HCT116 (cell line): ENCODE measurements around the gene PLCB2. TPM values are rescaled to one million over a fixed set of nuclear protein-coding genes. Genes with fewer than 3 reads are reported as not detected.

ENCODE experiments used
- ATAC-seq: fragments of 200-7000 bp; cut with Tn5 transposase; 2 replicates; pipeline ENCODE4 v1.9.1; 2020; ENCODE audit warnings: mild to moderate bottlenecking, moderate library complexity
- BruUV-seq: library from RNA; stranded (reverse); fragments of 400-500 nt; replicated peaks from 2 replicates; lab custom pipeline; 2021; lab: Mats Ljungman, UMichigan
- CTCF ChIA-PET: fragments of 300-600 bp; sonication (Branson Sonifier 250); formaldehyde crosslinking; loops from one replicate; lab custom pipeline; 2021; ENCODE audit warnings: antibody characterized with exemption; lab: Charles Lee
- POLR2A ChIA-PET: fragments of 300-600, 350-600 bp; sonication (Branson Sonifier 250); formaldehyde crosslinking; loops from one replicate; lab custom pipeline; 2021; ENCODE audit warnings: antibody characterized with exemption; lab: Charles Lee
- RAD21 ChIA-PET, 2 experiments: fragments of 300-600 bp; sonication (Branson Sonifier 250); formaldehyde crosslinking; loops; one replicate each; lab custom pipeline; 2023; ENCODE audit warnings: low total read pairs in 2 of 2; ENCODE audit not compliant: uncharacterized antibody in 2 of 2, unreplicated experiment in 2 of 2, low non-redundant PET in 1 of 2; lab: Charles Lee
- DNase-seq: peaks from one replicate; pipeline ENCODE4 v3.0.0-alpha.2; 2010; ENCODE audit warnings: low read depth, low spot score
- H2AFZ ChIP-seq: fragments of 200-600 bp; shearing (Covaris generic), sonication (generic); 2 replicates; pipeline ENCODE4 v1.6.1; 2017; ENCODE audit warnings: low read depth, mixed run types, mixed read lengths, antibody characterized with exemption, low read length; ENCODE audit not compliant: poor library complexity, severe bottlenecking
- H3K27ac ChIP-seq: 2 replicates; pipeline ENCODE4 v1.5.1; 2012; ENCODE audit warnings: low read depth, low read length
- H3K27me3 ChIP-seq: fragments of 200-600 bp; sonication (generic); 2 replicates; pipeline ENCODE4 v1.6.1; 2016; ENCODE audit warnings: mixed run types, low read length, mixed read lengths; ENCODE audit not compliant: insufficient read depth
- H3K36me3 ChIP-seq, 2 experiments: fragments of 200-500 bp in 1 of 2; fragments of 200-600 bp in 1 of 2; sonication (Bioruptor generic) in 1 of 2; sonication (generic) in 1 of 2; 2 replicates each; pipeline versions ENCODE4 v1.5.1 to v1.6.1; 2014 to 2016; ENCODE audit warnings: low read length in 2 of 2, inconsistent platforms in 1 of 2, mixed read lengths in 1 of 2, mixed run types in 1 of 2; ENCODE audit not compliant: insufficient read depth in 2 of 2, control insufficient read depth in 1 of 2
- H3K4me1 ChIP-seq, 2 experiments: fragments of 200-600 bp in 1 of 2; sonication (generic) in 1 of 2; 2 replicates each; pipeline versions ENCODE4 v1.5.1 to v1.6.1; 2012 to 2017; ENCODE audit warnings: low read length in 2 of 2, inconsistent platforms in 1 of 2, mild to moderate bottlenecking in 1 of 2, mixed read lengths in 1 of 2, mixed run types in 1 of 2, moderate library complexity in 1 of 2; ENCODE audit not compliant: insufficient read depth in 2 of 2, control insufficient read depth in 1 of 2
- H3K4me2 ChIP-seq: fragments of 200-600 bp; sonication (generic); 2 replicates; pipeline ENCODE4 v1.6.1; 2017; ENCODE audit warnings: mixed run types, low read length, mixed read lengths
- H3K4me3 ChIP-seq, 2 experiments: fragments of 200-600 bp in 1 of 2; sonication (generic) in 1 of 2; replicated peaks in 1 of 2; 2 replicates each; pipeline ENCODE4 v1.5.1; 2011 to 2016; ENCODE audit warnings: low read length in 2 of 2, control low read depth in 1 of 2, low read depth in 1 of 2, mild to moderate bottlenecking in 1 of 2, mixed read lengths in 1 of 2, mixed run types in 1 of 2
- H3K79me2 ChIP-seq: fragments of 200-600 bp; sonication (generic); 2 replicates; pipeline ENCODE4 v1.6.1; 2017; ENCODE audit warnings: mild to moderate bottlenecking, mixed run types, low read length, moderate library complexity, mixed read lengths; ENCODE audit not compliant: insufficient read depth
- H3K9ac ChIP-seq: fragments of 200-600 bp; sonication (generic); 2 replicates; pipeline ENCODE4 v1.6.1; 2016; ENCODE audit warnings: low read length, mixed read lengths
- H3K9me2 ChIP-seq: fragments of 200-600 bp; sonication (generic), shearing (Covaris generic); 2 replicates; pipeline ENCODE4 v1.6.1; 2017; ENCODE audit warnings: mixed run types, mild to moderate bottlenecking, moderate library complexity; ENCODE audit not compliant: insufficient read depth
- H3K9me3 ChIP-seq, 2 experiments: fragments of 200-500 bp in 1 of 2; fragments of 200-600 bp in 1 of 2; sonication (Bioruptor generic) in 1 of 2; sonication (generic) in 1 of 2; 2 replicates each; pipeline ENCODE4 v1.6.1; 2014 to 2017; ENCODE audit warnings: low read length in 2 of 2, mixed read lengths in 2 of 2, inconsistent platforms in 1 of 2, low read depth in 1 of 2, mild to moderate bottlenecking in 1 of 2, mixed run types in 1 of 2, moderate library complexity in 1 of 2; ENCODE audit not compliant: control insufficient read depth in 1 of 2, insufficient read depth in 1 of 2
- H4K20me1 ChIP-seq: fragments of 200-600 bp; sonication (generic), shearing (Covaris generic); 2 replicates; pipeline ENCODE4 v1.6.1; 2017; ENCODE audit warnings: mixed run types, mild to moderate bottlenecking, moderate library complexity; ENCODE audit not compliant: insufficient read depth
- ELF1 ChIP-seq: IDR thresholded peaks from 2 replicates; pipeline ENCODE4 v1.6.1; 2012; ENCODE audit warnings: low read depth, borderline replicate concordance
- FOSL1 ChIP-seq: IDR thresholded peaks from 2 replicates; pipeline ENCODE4 v1.6.1; 2012; ENCODE audit warnings: low read depth
- RAD21 ChIP-seq: IDR thresholded peaks from 2 replicates; pipeline ENCODE4 v1.6.1; 2012; ENCODE audit warnings: low read depth, mild to moderate bottlenecking
- SIN3A ChIP-seq: IDR thresholded peaks from 2 replicates; pipeline ENCODE4 v1.6.1; 2012; ENCODE audit warnings: low read depth
- SP1 ChIP-seq: IDR thresholded peaks from 2 replicates; pipeline ENCODE4 v1.6.1; 2012; ENCODE audit warnings: low read depth
- TCF7L2 ChIP-seq: IDR thresholded peaks from 2 replicates; pipeline ENCODE4 v1.7.0; 2011; ENCODE audit warnings: borderline replicate concordance, inconsistent platforms; ENCODE audit not compliant: insufficient read depth, insufficient read length; ENCODE audit errors: extremely low read depth
- intact Hi-C: fragments of 100-400 bp; cut with micrococcal nuclease; formaldehyde crosslinking; loops from 2 replicates; pipeline ENCODE4 v1.10.0; 2022
- total RNA-seq: library from RNA; stranded (reverse); gene quantifications from one replicate; pipeline ENCODE4 v1.2.1, GENCODE V29; 2021; ENCODE audit not compliant: unreplicated experiment
- TF ChIP-seq, protein P1 (sequence below): IDR thresholded peaks from 2 replicates; pipeline ENCODE4 v1.6.1; 2012
- TF ChIP-seq, protein P2 (sequence below): IDR thresholded peaks from 2 replicates; pipeline ENCODE4 v1.6.1; 2012
- TF ChIP-seq, protein P3 (sequence below), 3 experiments: fragments of 200-600 bp in 1 of 3; sonication (generic) in 1 of 3; IDR thresholded peaks in 2 of 3; conservative IDR thresholded peaks in 1 of 3; 2 replicates each; pipeline ENCODE4 v1.5.1; 2012 to 2017; ENCODE audit warnings: low read depth in 2 of 3, low read length in 2 of 3, antibody characterized with exemption in 1 of 3, borderline replicate concordance in 1 of 3, control low read depth in 1 of 3, mild to moderate bottlenecking in 1 of 3, mixed read lengths in 1 of 3, mixed run types in 1 of 3, moderate library complexity in 1 of 3; ENCODE audit not compliant: insufficient read depth in 1 of 3
- TF ChIP-seq, protein P4 (sequence below): IDR thresholded peaks from 2 replicates; pipeline ENCODE4 v1.6.1; 2012; ENCODE audit warnings: low read depth

Gene PLCB2
- total RNA-seq, 1 experiment from 2014 or later, result 2.8 TPM

DNA sequence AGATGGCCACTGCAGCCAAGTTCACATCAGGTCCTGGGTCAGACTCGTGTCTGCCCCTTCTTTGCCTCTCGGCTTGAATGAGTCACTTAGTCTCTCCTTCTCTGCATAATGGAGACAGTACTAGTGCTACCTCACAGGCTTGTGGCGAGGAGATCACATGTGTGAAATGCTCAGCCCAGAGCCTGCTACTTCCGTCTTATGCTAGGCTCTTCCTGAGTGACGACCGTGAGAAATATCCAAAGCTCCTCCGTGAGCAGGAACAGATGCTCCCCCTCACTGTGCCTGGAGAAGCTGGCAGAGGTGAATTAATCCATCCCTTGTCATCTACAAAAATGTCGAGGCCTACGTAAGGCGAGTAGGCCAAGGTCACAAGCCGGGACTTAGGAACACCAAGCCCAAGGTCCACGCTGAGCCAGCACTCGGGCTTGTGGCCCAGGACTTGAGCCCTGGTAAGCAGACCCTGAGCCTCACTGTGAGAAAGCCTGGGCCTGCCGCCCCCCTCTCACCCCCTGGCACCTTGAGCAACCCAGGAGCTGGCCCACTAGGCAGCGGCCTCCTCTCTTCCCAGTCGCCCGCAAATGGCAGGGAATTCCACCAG lies 51.0 kb downstream of the PLCB2 start:
- H3K9ac ChIP-seq, result no peak overlapping the region
- no peaks in the 10 kb centered on the region for H3K9me2 ChIP-seq
- H3K36me3 ChIP-seq, result peaks cover 3 to 4% of the 10 kb centered on the region in 2 experiments; a peak in 3 of 4 replicates
- BruUV-seq, result no TSS peak
- H3K27me3 ChIP-seq, result no peaks in the 10 kb centered on the region
- H3K4me3 ChIP-seq, result no peak overlapping the region
- peaks cover 14 to 34% of the 10 kb centered on the region in 2 experiments for H3K4me1 ChIP-seq
- peaks cover 18% of the 10 kb centered on the region; the same call in 1 of the 2 replicates for H3K79me2 ChIP-seq
- ATAC-seq, result no peak
- ChIA-PET RAD21 (no interaction called here), CTCF (no interaction called here), POLR2A (no interaction called here)
- DNase-seq, result no peak
- no peaks in the 10 kb centered on the region for H4K20me1 ChIP-seq
- intact Hi-C loops, result no loop called here
- no peak overlapping the region for H3K4me2 ChIP-seq
- H3K27ac ChIP-seq, result no peak overlapping the region
- H3K9me3 ChIP-seq, result no peaks in the 10 kb centered on the region
- no peak overlapping the region for H2AFZ ChIP-seq
- TF ChIP-seq TCF7L2 (no peak), SIN3A (no peak), ELF1 (no peak), FOSL1 (no peak), SP1 (no peak), RAD21 (no peak)
- TF ChIP-seq, protein P1, sequence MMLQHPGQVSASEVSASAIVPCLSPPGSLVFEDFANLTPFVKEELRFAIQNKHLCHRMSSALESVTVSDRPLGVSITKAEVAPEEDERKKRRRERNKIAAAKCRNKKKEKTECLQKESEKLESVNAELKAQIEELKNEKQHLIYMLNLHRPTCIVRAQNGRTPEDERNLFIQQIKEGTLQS, result no peak
- TF ChIP-seq, protein P2, sequence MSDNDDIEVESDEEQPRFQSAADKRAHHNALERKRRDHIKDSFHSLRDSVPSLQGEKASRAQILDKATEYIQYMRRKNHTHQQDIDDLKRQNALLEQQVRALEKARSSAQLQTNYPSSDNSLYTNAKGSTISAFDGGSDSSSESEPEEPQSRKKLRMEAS, result no peak
- TF ChIP-seq, protein P3, sequence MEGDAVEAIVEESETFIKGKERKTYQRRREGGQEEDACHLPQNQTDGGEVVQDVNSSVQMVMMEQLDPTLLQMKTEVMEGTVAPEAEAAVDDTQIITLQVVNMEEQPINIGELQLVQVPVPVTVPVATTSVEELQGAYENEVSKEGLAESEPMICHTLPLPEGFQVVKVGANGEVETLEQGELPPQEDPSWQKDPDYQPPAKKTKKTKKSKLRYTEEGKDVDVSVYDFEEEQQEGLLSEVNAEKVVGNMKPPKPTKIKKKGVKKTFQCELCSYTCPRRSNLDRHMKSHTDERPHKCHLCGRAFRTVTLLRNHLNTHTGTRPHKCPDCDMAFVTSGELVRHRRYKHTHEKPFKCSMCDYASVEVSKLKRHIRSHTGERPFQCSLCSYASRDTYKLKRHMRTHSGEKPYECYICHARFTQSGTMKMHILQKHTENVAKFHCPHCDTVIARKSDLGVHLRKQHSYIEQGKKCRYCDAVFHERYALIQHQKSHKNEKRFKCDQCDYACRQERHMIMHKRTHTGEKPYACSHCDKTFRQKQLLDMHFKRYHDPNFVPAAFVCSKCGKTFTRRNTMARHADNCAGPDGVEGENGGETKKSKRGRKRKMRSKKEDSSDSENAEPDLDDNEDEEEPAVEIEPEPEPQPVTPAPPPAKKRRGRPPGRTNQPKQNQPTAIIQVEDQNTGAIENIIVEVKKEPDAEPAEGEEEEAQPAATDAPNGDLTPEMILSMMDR (IDR thresholded peaks at IDR 0.05 in 2 of 3, conservative IDR thresholded peaks at IDR 0.05 in 1 of 3; ENCODE audit: borderline replicate concordance in 1 of 3, insufficient read depth in 1 of 3, low read depth in 2 of 3, low read length in 2 of 3), result no peak
- TF ChIP-seq, protein P4, sequence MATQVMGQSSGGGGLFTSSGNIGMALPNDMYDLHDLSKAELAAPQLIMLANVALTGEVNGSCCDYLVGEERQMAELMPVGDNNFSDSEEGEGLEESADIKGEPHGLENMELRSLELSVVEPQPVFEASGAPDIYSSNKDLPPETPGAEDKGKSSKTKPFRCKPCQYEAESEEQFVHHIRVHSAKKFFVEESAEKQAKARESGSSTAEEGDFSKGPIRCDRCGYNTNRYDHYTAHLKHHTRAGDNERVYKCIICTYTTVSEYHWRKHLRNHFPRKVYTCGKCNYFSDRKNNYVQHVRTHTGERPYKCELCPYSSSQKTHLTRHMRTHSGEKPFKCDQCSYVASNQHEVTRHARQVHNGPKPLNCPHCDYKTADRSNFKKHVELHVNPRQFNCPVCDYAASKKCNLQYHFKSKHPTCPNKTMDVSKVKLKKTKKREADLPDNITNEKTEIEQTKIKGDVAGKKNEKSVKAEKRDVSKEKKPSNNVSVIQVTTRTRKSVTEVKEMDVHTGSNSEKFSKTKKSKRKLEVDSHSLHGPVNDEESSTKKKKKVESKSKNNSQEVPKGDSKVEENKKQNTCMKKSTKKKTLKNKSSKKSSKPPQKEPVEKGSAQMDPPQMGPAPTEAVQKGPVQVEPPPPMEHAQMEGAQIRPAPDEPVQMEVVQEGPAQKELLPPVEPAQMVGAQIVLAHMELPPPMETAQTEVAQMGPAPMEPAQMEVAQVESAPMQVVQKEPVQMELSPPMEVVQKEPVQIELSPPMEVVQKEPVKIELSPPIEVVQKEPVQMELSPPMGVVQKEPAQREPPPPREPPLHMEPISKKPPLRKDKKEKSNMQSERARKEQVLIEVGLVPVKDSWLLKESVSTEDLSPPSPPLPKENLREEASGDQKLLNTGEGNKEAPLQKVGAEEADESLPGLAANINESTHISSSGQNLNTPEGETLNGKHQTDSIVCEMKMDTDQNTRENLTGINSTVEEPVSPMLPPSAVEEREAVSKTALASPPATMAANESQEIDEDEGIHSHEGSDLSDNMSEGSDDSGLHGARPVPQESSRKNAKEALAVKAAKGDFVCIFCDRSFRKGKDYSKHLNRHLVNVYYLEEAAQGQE, result no peak
